HEK293T (cell line): ENCODE measurements around the gene OPA3.
A peak's percentile ranks its signal among the peaks of the same experiment; 100 is the strongest.
"Not testable (repeated sequence)": the region's sequence is repeated elsewhere in the genome, so short reads cannot be mapped to it uniquely, and the experiment has no call there.

Experiments
- CTCF ChIA-PET: fragments of 350-600 bp; formaldehyde crosslinking; extraction: SDS; loops from one replicate; lab custom pipeline; 2021; ENCODE audit warnings: antibody characterized with exemption, inconsistent platforms; lab: Yijun Ruan, JAX
- POLR2A ChIA-PET: fragments of 350-600 bp; formaldehyde crosslinking; extraction: SDS; loops from one replicate; lab custom pipeline; 2020; ENCODE audit warnings: antibody characterized with exemption, inconsistent platforms; lab: Yijun Ruan, JAX
- DNase-seq: peaks from one replicate; pipeline ENCODE4 v3.0.0; 2012; ENCODE audit warnings: mixed read lengths; ENCODE audit errors: extremely low spot score
- ARNT ChIP-seq: fragments of 450-650 bp; IDR thresholded peaks from 2 replicates; pipeline ENCODE4 v1.6.1; 2017; ENCODE audit warnings: mild to moderate bottlenecking
- BHLHE40 ChIP-seq: fragments of 450-650 bp; IDR thresholded peaks from 2 replicates; pipeline ENCODE4 v1.6.1; 2016; ENCODE audit warnings: mild to moderate bottlenecking, moderate library complexity, borderline replicate concordance
- CTBP1 ChIP-seq: fragments of 450-650 bp; IDR thresholded peaks from 2 replicates; pipeline ENCODE4 v1.6.1; 2016; ENCODE audit warnings: borderline replicate concordance
- ELF4 ChIP-seq: fragments of 450-650 bp; IDR thresholded peaks from 2 replicates; pipeline ENCODE4 v1.6.1; 2017; ENCODE audit warnings: antibody characterized with exemption
- FOXA1 ChIP-seq: fragments of 450-650 bp; IDR thresholded peaks from 2 replicates; pipeline ENCODE4 v1.6.1; 2016; ENCODE audit warnings: mild to moderate bottlenecking
- FOXK2 ChIP-seq: fragments of 450-650 bp; IDR thresholded peaks from 2 replicates; pipeline ENCODE4 v1.6.1; 2016; ENCODE audit warnings: mild to moderate bottlenecking
- FOXM1 ChIP-seq: fragments of 450-650 bp; IDR thresholded peaks from 2 replicates; pipeline ENCODE4 v1.6.1; 2017; ENCODE audit warnings: mild to moderate bottlenecking, borderline replicate concordance
- HDGF ChIP-seq: fragments of 450-650 bp; IDR thresholded peaks from 2 replicates; pipeline ENCODE4 v1.6.1; 2017; ENCODE audit warnings: antibody characterized with exemption, borderline replicate concordance
- L3MBTL2 ChIP-seq: fragments of 450-650 bp; conservative IDR thresholded peaks from 2 replicates; pipeline ENCODE4 v1.6.1; 2016; ENCODE audit warnings: mild to moderate bottlenecking
- LEF1 ChIP-seq: fragments of 450-650 bp; IDR thresholded peaks from 2 replicates; pipeline ENCODE4 v1.6.1; 2017; ENCODE audit warnings: mild to moderate bottlenecking, borderline replicate concordance
- NFRKB ChIP-seq: fragments of 450-650 bp; IDR thresholded peaks from 2 replicates; pipeline ENCODE4 v1.6.1; 2016; ENCODE audit warnings: mild to moderate bottlenecking, moderate library complexity
- PKNOX1 ChIP-seq: fragments of 450-650 bp; IDR thresholded peaks from 2 replicates; pipeline ENCODE4 v1.6.1; 2016
- SP1 ChIP-seq: fragments of 450-650 bp; IDR thresholded peaks from 2 replicates; pipeline ENCODE4 v1.6.1; 2017
- SUZ12 ChIP-seq: fragments of 450-650 bp; IDR thresholded peaks from 2 replicates; pipeline ENCODE4 v1.6.1; 2016; ENCODE audit warnings: mild to moderate bottlenecking
- TARDBP ChIP-seq: fragments of 450-650 bp; IDR thresholded peaks from 2 replicates; pipeline ENCODE4 v1.6.1; 2016
- ZNF384 ChIP-seq: fragments of 450-650 bp; IDR thresholded peaks from 2 replicates; pipeline ENCODE4 v1.6.1; 2016

Gene OPA3

GRCh38 chr19:45621976-45622503 is 37.4 kb upstream of the OPA3 start:
- DNase-seq: no peak
- TF ChIP-seq ARNT (no peak), HDGF (no peak)
- POLR2A ChIA-PET: no interaction called here
- CTCF ChIA-PET: no interaction called here

GRCh38 chr19:45621389-45621788 is 36.8 kb upstream of the OPA3 start:
- no peak for DNase-seq
- TF ChIP-seq NFRKB (no peak), SP1 (no peak), FOXM1 (no peak), LEF1 (no peak), SUZ12 (no peak), FOXA1 (no peak)
- ChIA-PET CTCF (no interaction called here), POLR2A (interaction anchor here (0.7 kb wide), 1 partner anchor 9 kb away, joined by 3 read pairs; no protein-coding TSS in a partner anchor)

- DNase-seq: no peak
- TF ChIP-seq HDGF (no peak), ARNT (no peak), NFRKB (no peak), LEF1 (no peak), ELF4 (no peak), TARDBP (no peak), FOXA1 (no peak), CTBP1 (no peak), BHLHE40 (no peak), FOXM1 (no peak), FOXK2 (no peak), ZNF384 (no peak)
- ChIA-PET POLR2A (interaction anchor here (1.1 to 1.8 kb wide), 5 partner anchors 10 to 131 kb away, joined by 4 to 18 read pairs (median 4); partner anchors contain the start of genes QPCTL and SNRPD2), CTCF (interaction anchor here (1.6 to 2.7 kb wide), 2 partner anchors 22 to 25 kb away, joined by 6 to 11 read pairs; no protein-coding TSS in a partner anchor)
Measured at GRCh38 chr19:45616704-45617017, 32.1 kb upstream of the OPA3 start.

GRCh38 chr19:45615795-45616703 is 31.4 kb upstream of the OPA3 start:
- TF ChIP-seq CTBP1: peak; percentile 74
- no peak for TF ChIP-seq BHLHE40
- TF ChIP-seq L3MBTL2: peak; percentile 43
- TF ChIP-seq PKNOX1: peak; percentile 97
- TF ChIP-seq ELF4: no peak
- TF ChIP-seq ARNT: no peak
- TF ChIP-seq SP1: 0 out of 2 replicates have a peak, but pooled peaks have one; percentile 43
- ChIA-PET CTCF (interaction anchor here (0.6 to 2.7 kb wide), 4 partner anchors 9 to 45 kb away, joined by 3 to 11 read pairs (median 6); no protein-coding TSS in a partner anchor), POLR2A (interaction anchor here (1.0 to 1.8 kb wide), 8 partner anchors 9 to 130 kb away, joined by 3 to 18 read pairs (median 4); partner anchors contain the start of genes EML2, QPCTL and SNRPD2)
- DNase-seq: peak; percentile 97

- ChIA-PET CTCF (interaction anchor here (0.6 to 2.7 kb wide), 3 partner anchors 8 to 46 kb away, joined by 3 to 11 read pairs (median 5); no protein-coding TSS in a partner anchor), POLR2A (interaction anchor here (1.6 to 1.8 kb wide), 3 partner anchors 17 to 31 kb away, joined by 4 to 18 read pairs (median 6); partner anchors contain the start of gene OPA3)
- DNase-seq: not testable (repeated sequence)
Measured at GRCh38 chr19:45615056-45615455, 30.5 kb upstream of the OPA3 start.

GRCh38 chr19:45613926-45614725 is 29.5 kb upstream of the OPA3 start:
- DNase-seq: no peak

GRCh38 chr19:45608948-45609347 is 24.3 kb upstream of the OPA3 start:
- DNase-seq: no peak
- ChIA-PET POLR2A (no interaction called here), CTCF (no interaction called here)
- TF ChIP-seq BHLHE40 (no peak), FOXM1 (no peak), TARDBP (no peak), PKNOX1 (no peak), LEF1 (no peak), SP1 (no peak), FOXK2 (no peak), FOXA1 (no peak), SUZ12 (no peak), ELF4 (no peak), ZNF384 (no peak), L3MBTL2 (no peak), NFRKB (no peak), HDGF (no peak), ARNT (no peak), CTBP1 (no peak)

More at GRCh38 chr19:45613926-45614725, 29.5 kb upstream of the OPA3 start:
- POLR2A ChIA-PET: interaction anchor here (1.0 to 1.9 kb wide), 5 partner anchors 24 to 501 kb away, joined by 3 to 6 read pairs (median 4); partner anchors contain the start of genes OPA3, QPCTL and SNRPD2
- TF ChIP-seq SUZ12 (no peak), ARNT (no peak)
- CTCF ChIA-PET: interaction anchor here (0.6 kb wide), 1 partner anchor 148 kb away, joined by 6 read pairs; no protein-coding TSS in a partner anchor
